ENCODE data around the gene MTUS2.

The MTUS2 gene

DNA sequence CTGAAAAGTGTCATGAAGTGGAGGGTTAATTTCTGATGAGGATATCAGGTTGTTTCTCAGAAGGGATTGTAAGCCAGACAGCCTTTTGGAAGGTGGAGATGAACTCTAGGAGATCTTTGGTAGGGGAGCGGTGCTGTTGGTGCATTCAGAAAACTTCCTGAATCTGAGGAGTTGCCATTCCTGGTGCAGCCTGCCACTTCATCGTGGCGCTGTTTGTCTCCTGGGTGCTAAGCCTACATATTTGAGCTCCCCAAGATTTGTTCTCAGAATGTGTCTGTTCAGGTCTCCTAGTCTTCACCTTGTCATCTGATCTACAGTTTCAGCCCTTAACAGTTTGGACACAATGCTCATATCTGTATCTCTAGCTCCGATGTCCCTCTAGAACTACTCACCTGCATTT lies 285.6 kb downstream of the MTUS2 start:
- POLR2A ChIA-PET: no interaction called here
- CTCF ChIA-PET: no interaction called here
- no peak for TF ChIP-seq FOXA1 (IDR thresholded peaks at IDR 0.05)
- no peak for TF ChIP-seq SP1 (IDR thresholded peaks at IDR 0.05)
- TF ChIP-seq BHLHE40 (IDR thresholded peaks at IDR 0.05; ENCODE audit: borderline replicate concordance): no peak
- TF ChIP-seq TARDBP (IDR thresholded peaks at IDR 0.05): no peak
- TF ChIP-seq FOXK2 (IDR thresholded peaks at IDR 0.05): no peak
- TF ChIP-seq L3MBTL2 (conservative IDR thresholded peaks at IDR 0.05): no peak
- no peak for TF ChIP-seq HDGF (IDR thresholded peaks at IDR 0.05; ENCODE audit: borderline replicate concordance)
- no peak for TF ChIP-seq SUZ12 (IDR thresholded peaks at IDR 0.05)
- TF ChIP-seq ELF4 (IDR thresholded peaks at IDR 0.05): no peak
- TF ChIP-seq CTBP1 (IDR thresholded peaks at IDR 0.05; ENCODE audit: borderline replicate concordance): no peak
- no peak for TF ChIP-seq NFRKB (IDR thresholded peaks at IDR 0.05)
- no peak for TF ChIP-seq FOXM1 (IDR thresholded peaks at IDR 0.05; ENCODE audit: borderline replicate concordance)
- no peak for TF ChIP-seq ARNT (IDR thresholded peaks at IDR 0.05)
- DNase-seq (ENCODE audit: extremely low spot score): peak; percentile 18

DNA sequence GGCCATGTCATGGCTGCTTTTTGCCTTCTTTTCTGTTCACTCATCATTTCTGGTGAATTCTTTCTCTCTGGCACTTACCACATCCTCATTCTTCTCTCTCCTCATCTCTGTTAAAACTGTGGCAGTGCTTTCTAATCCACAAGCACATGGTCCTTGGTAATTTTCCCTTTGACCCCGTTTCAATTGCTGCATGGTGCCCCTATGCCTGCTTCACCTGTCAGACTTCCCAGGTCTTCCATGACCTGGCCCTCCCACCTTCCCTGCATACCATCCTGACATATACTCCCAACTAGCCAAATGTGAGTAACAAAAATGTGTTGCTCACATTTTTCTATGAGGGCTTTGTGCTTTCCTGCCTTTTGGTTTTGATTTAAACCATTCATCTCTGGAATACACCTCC lies 286.5 kb downstream of the MTUS2 start:
- TF ChIP-seq ARNT (IDR thresholded peaks at IDR 0.05): no peak
- no peak for TF ChIP-seq BHLHE40 (IDR thresholded peaks at IDR 0.05; ENCODE audit: borderline replicate concordance)
- TF ChIP-seq LEF1 (IDR thresholded peaks at IDR 0.05; ENCODE audit: borderline replicate concordance): no peak
- TF ChIP-seq NFRKB (IDR thresholded peaks at IDR 0.05): no peak
- TF ChIP-seq ZNF384 (IDR thresholded peaks at IDR 0.05): no peak
- no peak for TF ChIP-seq ELF4 (IDR thresholded peaks at IDR 0.05)
- no peak for TF ChIP-seq TARDBP (IDR thresholded peaks at IDR 0.05)
- no peak for DNase-seq (ENCODE audit: extremely low spot score)
- POLR2A ChIA-PET: no interaction called here
- CTCF ChIA-PET: no interaction called here

DNA sequence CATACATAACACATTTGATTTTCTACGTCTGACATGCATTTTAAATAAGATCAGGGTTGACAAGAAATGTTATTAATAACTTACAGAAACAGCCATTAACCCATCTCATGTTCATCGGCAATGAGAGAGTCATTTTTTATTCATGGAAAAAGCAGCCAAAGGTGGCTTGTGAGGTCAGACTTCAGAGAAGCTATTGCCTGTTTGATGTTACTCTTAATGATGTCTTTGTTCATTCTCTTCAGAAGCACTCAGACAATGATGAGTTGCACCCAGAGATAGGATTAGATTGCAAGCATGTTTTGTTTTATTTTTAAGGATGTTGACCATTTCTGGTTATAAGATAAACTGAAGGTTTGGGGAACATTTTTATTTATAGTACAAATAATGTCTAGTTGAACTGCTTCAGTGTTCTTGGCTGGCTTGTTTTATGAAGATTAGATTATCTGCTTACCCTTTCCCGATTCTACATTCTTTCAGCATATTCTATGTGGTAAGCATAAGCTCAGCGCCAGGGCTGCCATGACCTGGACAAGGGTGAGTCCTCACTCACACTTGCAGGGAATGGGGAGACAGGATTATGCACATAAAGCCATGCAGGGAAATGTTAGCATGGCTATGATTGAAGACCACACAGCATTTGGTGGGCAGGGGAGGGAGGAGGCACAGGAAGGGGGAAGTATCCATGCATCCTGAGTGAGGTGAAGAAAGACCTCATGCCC lies 288.1 kb downstream of the MTUS2 start:
- TF ChIP-seq ARNT (IDR thresholded peaks at IDR 0.05) (no peak), ELF4 (IDR thresholded peaks at IDR 0.05) (no peak), SUZ12 (IDR thresholded peaks at IDR 0.05) (no peak), NFRKB (IDR thresholded peaks at IDR 0.05) (no peak), ZNF384 (IDR thresholded peaks at IDR 0.05) (no peak)
- POLR2A ChIA-PET: no interaction called here
- CTCF ChIA-PET: no interaction called here
- DNase-seq (ENCODE audit: extremely low spot score): no peak

DNA sequence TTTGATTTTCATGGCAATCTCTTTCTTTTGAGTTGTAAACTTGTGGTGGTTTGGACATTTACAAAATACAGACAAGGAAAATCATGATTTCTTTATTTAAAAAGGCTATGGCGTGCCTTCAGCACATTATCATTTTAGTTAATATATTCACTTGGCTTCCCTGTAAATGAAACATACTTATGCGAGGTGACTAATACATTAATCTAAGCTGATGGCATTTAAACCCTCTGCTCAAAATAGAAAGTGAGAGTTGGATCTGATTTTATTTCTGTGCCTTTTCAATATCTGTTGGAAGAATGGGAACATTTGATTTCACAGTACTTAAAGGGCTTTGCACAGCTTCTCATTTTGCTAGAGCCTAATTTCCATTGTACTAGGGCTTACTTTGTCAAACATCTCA lies 289.8 kb downstream of the MTUS2 start:
- DNase-seq (ENCODE audit: extremely low spot score): no peak
- TF ChIP-seq ZNF384 (IDR thresholded peaks at IDR 0.05) (no peak), TARDBP (IDR thresholded peaks at IDR 0.05) (no peak), SP1 (IDR thresholded peaks at IDR 0.05) (no peak), SUZ12 (IDR thresholded peaks at IDR 0.05) (no peak), ARNT (IDR thresholded peaks at IDR 0.05) (no peak), CTBP1 (IDR thresholded peaks at IDR 0.05; ENCODE audit: borderline replicate concordance) (no peak), L3MBTL2 (conservative IDR thresholded peaks at IDR 0.05) (no peak)
- TF ChIP-seq, protein P1, sequence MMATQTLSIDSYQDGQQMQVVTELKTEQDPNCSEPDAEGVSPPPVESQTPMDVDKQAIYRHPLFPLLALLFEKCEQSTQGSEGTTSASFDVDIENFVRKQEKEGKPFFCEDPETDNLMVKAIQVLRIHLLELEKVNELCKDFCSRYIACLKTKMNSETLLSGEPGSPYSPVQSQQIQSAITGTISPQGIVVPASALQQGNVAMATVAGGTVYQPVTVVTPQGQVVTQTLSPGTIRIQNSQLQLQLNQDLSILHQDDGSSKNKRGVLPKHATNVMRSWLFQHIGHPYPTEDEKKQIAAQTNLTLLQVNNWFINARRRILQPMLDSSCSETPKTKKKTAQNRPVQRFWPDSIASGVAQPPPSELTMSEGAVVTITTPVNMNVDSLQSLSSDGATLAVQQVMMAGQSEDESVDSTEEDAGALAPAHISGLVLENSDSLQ (IDR thresholded peaks at IDR 0.05): no peak
- POLR2A ChIA-PET: no interaction called here
- CTCF ChIA-PET: no interaction called here

DNA sequence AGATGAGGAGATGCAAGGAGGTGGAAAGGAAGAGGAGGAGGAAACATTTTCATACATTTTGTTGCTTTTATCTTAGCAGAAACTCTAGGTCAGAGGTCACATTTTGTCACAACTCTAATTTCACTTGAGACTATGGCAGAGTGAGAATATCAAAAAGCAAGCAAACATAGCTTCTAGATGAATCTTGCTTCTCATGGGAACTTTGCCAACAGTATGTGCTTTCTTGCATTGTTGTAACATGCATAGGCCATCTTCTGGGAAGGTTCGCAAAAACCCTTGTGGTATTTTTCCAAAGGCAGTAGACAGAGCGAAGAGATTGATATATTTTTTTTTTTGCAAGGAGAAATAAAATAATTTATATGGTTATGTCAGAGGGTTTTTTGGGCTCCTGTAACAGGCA lies 291.3 kb downstream of the MTUS2 start:
- POLR2A ChIA-PET: no interaction called here
- TF ChIP-seq ELF4 (IDR thresholded peaks at IDR 0.05) (no peak), ARNT (IDR thresholded peaks at IDR 0.05) (no peak), HDGF (IDR thresholded peaks at IDR 0.05; ENCODE audit: borderline replicate concordance) (no peak), CTBP1 (IDR thresholded peaks at IDR 0.05; ENCODE audit: borderline replicate concordance) (no peak), SUZ12 (IDR thresholded peaks at IDR 0.05) (no peak), NFRKB (IDR thresholded peaks at IDR 0.05) (no peak), LEF1 (IDR thresholded peaks at IDR 0.05; ENCODE audit: borderline replicate concordance) (no peak)
- CTCF ChIA-PET: no interaction called here
- DNase-seq (ENCODE audit: extremely low spot score): no peak

DNA sequence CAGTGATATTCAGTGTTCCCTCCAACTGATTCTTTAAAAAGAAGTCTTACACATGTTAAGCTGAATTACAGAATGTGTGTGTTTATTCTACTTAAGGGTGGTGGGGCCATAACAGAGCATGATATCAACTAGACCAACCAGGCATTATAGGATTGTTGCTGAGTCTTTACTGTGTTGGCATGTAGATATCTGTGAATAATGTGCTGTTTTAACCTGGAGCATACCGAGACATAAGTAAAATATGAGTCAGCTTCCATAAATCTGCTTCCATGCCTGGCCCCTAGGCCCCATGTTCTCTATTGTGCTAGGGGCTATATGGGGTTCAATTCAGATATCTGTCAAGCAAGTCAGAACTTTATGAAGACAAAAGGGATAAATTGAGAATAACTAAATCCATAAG lies 295.7 kb downstream of the MTUS2 start:
- CTCF ChIA-PET: no interaction called here
- POLR2A ChIA-PET: no interaction called here
- no peak for DNase-seq (ENCODE audit: extremely low spot score)
- no peak for TF ChIP-seq ARNT (IDR thresholded peaks at IDR 0.05)
- no peak for TF ChIP-seq HDGF (IDR thresholded peaks at IDR 0.05; ENCODE audit: borderline replicate concordance)
- no peak for TF ChIP-seq TARDBP (IDR thresholded peaks at IDR 0.05)
- TF ChIP-seq ZNF384 (IDR thresholded peaks at IDR 0.05): no peak
- TF ChIP-seq, protein P1 (IDR thresholded peaks at IDR 0.05): no peak
- TF ChIP-seq CTBP1 (IDR thresholded peaks at IDR 0.05; ENCODE audit: borderline replicate concordance): no peak
- no peak for TF ChIP-seq L3MBTL2 (conservative IDR thresholded peaks at IDR 0.05)
- no peak for TF ChIP-seq ELF4 (IDR thresholded peaks at IDR 0.05)

DNA sequence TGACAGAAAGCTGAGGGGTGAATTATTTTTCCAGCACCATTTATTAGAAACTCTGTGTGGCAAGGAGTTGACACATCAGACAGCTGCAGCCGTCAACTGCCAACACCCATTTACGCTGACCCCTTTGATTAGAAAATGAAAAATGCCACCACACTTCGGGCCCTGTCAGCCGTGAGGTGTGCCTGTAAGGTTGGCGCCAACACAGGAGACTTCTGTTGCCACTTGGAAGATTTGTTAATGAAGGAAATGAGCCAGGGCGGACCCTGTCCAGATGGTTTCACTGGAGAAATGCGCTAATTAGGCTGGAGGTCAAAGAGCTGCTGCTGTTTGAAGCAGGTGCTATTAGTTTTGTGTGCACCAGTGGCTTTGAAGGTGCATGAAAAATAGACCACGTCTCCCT lies 297.5 kb downstream of the MTUS2 start:
- POLR2A ChIA-PET: no interaction called here
- TF ChIP-seq NFRKB (IDR thresholded peaks at IDR 0.05): no peak
- no peak for TF ChIP-seq BHLHE40 (IDR thresholded peaks at IDR 0.05; ENCODE audit: borderline replicate concordance)
- no peak for TF ChIP-seq FOXM1 (IDR thresholded peaks at IDR 0.05; ENCODE audit: borderline replicate concordance)
- no peak for TF ChIP-seq SP1 (IDR thresholded peaks at IDR 0.05)
- TF ChIP-seq L3MBTL2 (conservative IDR thresholded peaks at IDR 0.05): no peak
- TF ChIP-seq FOXK2 (IDR thresholded peaks at IDR 0.05): no peak
- no peak for TF ChIP-seq TARDBP (IDR thresholded peaks at IDR 0.05)
- TF ChIP-seq FOXA1 (IDR thresholded peaks at IDR 0.05): no peak
- no peak for TF ChIP-seq ELF4 (IDR thresholded peaks at IDR 0.05)
- TF ChIP-seq ARNT (IDR thresholded peaks at IDR 0.05): no peak
- no peak for TF ChIP-seq ZNF384 (IDR thresholded peaks at IDR 0.05)
- TF ChIP-seq CTBP1 (IDR thresholded peaks at IDR 0.05; ENCODE audit: borderline replicate concordance): no peak
- TF ChIP-seq LEF1 (IDR thresholded peaks at IDR 0.05; ENCODE audit: borderline replicate concordance): no peak
- no peak for TF ChIP-seq HDGF (IDR thresholded peaks at IDR 0.05; ENCODE audit: borderline replicate concordance)
- TF ChIP-seq SUZ12 (IDR thresholded peaks at IDR 0.05): no peak
- TF ChIP-seq, protein P1 (IDR thresholded peaks at IDR 0.05): no peak
- no peak for DNase-seq (ENCODE audit: extremely low spot score)
- CTCF ChIA-PET: no interaction called here

Data from HEK293T (cell line).